HCT116 (cell line): ENCODE results near the gene C8A. TPM values are rescaled to one million over a fixed set of nuclear protein-coding genes. Genes with fewer than 3 reads are reported as not detected.

Experiments used
- ATAC-seq: fragments of 200-7000 bp; cut with Tn5 transposase; 2 replicates; pipeline ENCODE4 v1.9.1; 2020; ENCODE audit warnings: mild to moderate bottlenecking, moderate library complexity
- BruUV-seq: library from RNA; stranded (reverse); fragments of 400-500 nt; replicated peaks from 2 replicates; lab custom pipeline; 2021; lab: Mats Ljungman, UMichigan
- CTCF ChIA-PET: fragments of 300-600 bp; sonication (Branson Sonifier 250); formaldehyde crosslinking; loops from one replicate; lab custom pipeline; 2021; ENCODE audit warnings: antibody characterized with exemption; lab: Charles Lee
- POLR2A ChIA-PET: fragments of 300-600, 350-600 bp; sonication (Branson Sonifier 250); formaldehyde crosslinking; loops from one replicate; lab custom pipeline; 2021; ENCODE audit warnings: antibody characterized with exemption; lab: Charles Lee
- RAD21 ChIA-PET, 2 experiments: fragments of 300-600 bp; sonication (Branson Sonifier 250); formaldehyde crosslinking; loops; one replicate each; lab custom pipeline; 2023; ENCODE audit warnings: low total read pairs in 2 of 2; ENCODE audit not compliant: uncharacterized antibody in 2 of 2, unreplicated experiment in 2 of 2, low non-redundant PET in 1 of 2; lab: Charles Lee
- DNase-seq: peaks from one replicate; pipeline ENCODE4 v3.0.0-alpha.2; 2010; ENCODE audit warnings: low read depth, low spot score
- H2AFZ ChIP-seq: fragments of 200-600 bp; shearing (Covaris generic), sonication (generic); 2 replicates; pipeline ENCODE4 v1.6.1; 2017; ENCODE audit warnings: low read depth, mixed run types, mixed read lengths, antibody characterized with exemption, low read length; ENCODE audit not compliant: poor library complexity, severe bottlenecking
- H3K27ac ChIP-seq: 2 replicates; pipeline ENCODE4 v1.5.1; 2012; ENCODE audit warnings: low read depth, low read length
- H3K27me3 ChIP-seq: fragments of 200-600 bp; sonication (generic); 2 replicates; pipeline ENCODE4 v1.6.1; 2016; ENCODE audit warnings: mixed run types, low read length, mixed read lengths; ENCODE audit not compliant: insufficient read depth
- H3K36me3 ChIP-seq, 2 experiments: fragments of 200-500 bp in 1 of 2; fragments of 200-600 bp in 1 of 2; sonication (Bioruptor generic) in 1 of 2; sonication (generic) in 1 of 2; 2 replicates each; pipeline versions ENCODE4 v1.5.1 to v1.6.1; 2014 to 2016; ENCODE audit warnings: low read length in 2 of 2, inconsistent platforms in 1 of 2, mixed read lengths in 1 of 2, mixed run types in 1 of 2; ENCODE audit not compliant: insufficient read depth in 2 of 2, control insufficient read depth in 1 of 2
- H3K4me1 ChIP-seq, 2 experiments: fragments of 200-600 bp in 1 of 2; sonication (generic) in 1 of 2; 2 replicates each; pipeline versions ENCODE4 v1.5.1 to v1.6.1; 2012 to 2017; ENCODE audit warnings: low read length in 2 of 2, inconsistent platforms in 1 of 2, mild to moderate bottlenecking in 1 of 2, mixed read lengths in 1 of 2, mixed run types in 1 of 2, moderate library complexity in 1 of 2; ENCODE audit not compliant: insufficient read depth in 2 of 2, control insufficient read depth in 1 of 2
- H3K4me2 ChIP-seq: fragments of 200-600 bp; sonication (generic); 2 replicates; pipeline ENCODE4 v1.6.1; 2017; ENCODE audit warnings: mixed run types, low read length, mixed read lengths
- H3K4me3 ChIP-seq, 2 experiments: fragments of 200-600 bp in 1 of 2; sonication (generic) in 1 of 2; replicated peaks in 1 of 2; 2 replicates each; pipeline ENCODE4 v1.5.1; 2011 to 2016; ENCODE audit warnings: low read length in 2 of 2, control low read depth in 1 of 2, low read depth in 1 of 2, mild to moderate bottlenecking in 1 of 2, mixed read lengths in 1 of 2, mixed run types in 1 of 2
- H3K79me2 ChIP-seq: fragments of 200-600 bp; sonication (generic); 2 replicates; pipeline ENCODE4 v1.6.1; 2017; ENCODE audit warnings: mild to moderate bottlenecking, mixed run types, low read length, moderate library complexity, mixed read lengths; ENCODE audit not compliant: insufficient read depth
- H3K9ac ChIP-seq: fragments of 200-600 bp; sonication (generic); 2 replicates; pipeline ENCODE4 v1.6.1; 2016; ENCODE audit warnings: low read length, mixed read lengths
- H3K9me2 ChIP-seq: fragments of 200-600 bp; sonication (generic), shearing (Covaris generic); 2 replicates; pipeline ENCODE4 v1.6.1; 2017; ENCODE audit warnings: mixed run types, mild to moderate bottlenecking, moderate library complexity; ENCODE audit not compliant: insufficient read depth
- H3K9me3 ChIP-seq, 2 experiments: fragments of 200-500 bp in 1 of 2; fragments of 200-600 bp in 1 of 2; sonication (Bioruptor generic) in 1 of 2; sonication (generic) in 1 of 2; 2 replicates each; pipeline ENCODE4 v1.6.1; 2014 to 2017; ENCODE audit warnings: low read length in 2 of 2, mixed read lengths in 2 of 2, inconsistent platforms in 1 of 2, low read depth in 1 of 2, mild to moderate bottlenecking in 1 of 2, mixed run types in 1 of 2, moderate library complexity in 1 of 2; ENCODE audit not compliant: control insufficient read depth in 1 of 2, insufficient read depth in 1 of 2
- H4K20me1 ChIP-seq: fragments of 200-600 bp; sonication (generic), shearing (Covaris generic); 2 replicates; pipeline ENCODE4 v1.6.1; 2017; ENCODE audit warnings: mixed run types, mild to moderate bottlenecking, moderate library complexity; ENCODE audit not compliant: insufficient read depth
- CBX3 ChIP-seq: IDR thresholded peaks from 2 replicates; pipeline ENCODE4 v1.6.1; 2012; ENCODE audit warnings: low read depth
- CEBPB ChIP-seq: IDR thresholded peaks from 2 replicates; pipeline ENCODE4 v1.6.1; 2012; ENCODE audit warnings: low read depth
- CTCF ChIP-seq, 3 experiments: fragments of 200-600 bp in 1 of 3; sonication (generic) in 1 of 3; IDR thresholded peaks in 2 of 3; conservative IDR thresholded peaks in 1 of 3; 2 replicates each; pipeline ENCODE4 v1.5.1; 2012 to 2017; ENCODE audit warnings: low read depth in 2 of 3, low read length in 2 of 3, antibody characterized with exemption in 1 of 3, borderline replicate concordance in 1 of 3, control low read depth in 1 of 3, mild to moderate bottlenecking in 1 of 3, mixed read lengths in 1 of 3, mixed run types in 1 of 3, moderate library complexity in 1 of 3; ENCODE audit not compliant: insufficient read depth in 1 of 3
- ELF1 ChIP-seq: IDR thresholded peaks from 2 replicates; pipeline ENCODE4 v1.6.1; 2012; ENCODE audit warnings: low read depth, borderline replicate concordance
- EZH2phosphoT487 ChIP-seq: fragments of 200-600 bp; IDR thresholded peaks from 2 replicates; pipeline ENCODE4 v1.6.1; 2018; ENCODE audit warnings: antibody characterized with exemption, borderline replicate concordance
- FOSL1 ChIP-seq: IDR thresholded peaks from 2 replicates; pipeline ENCODE4 v1.6.1; 2012; ENCODE audit warnings: low read depth
- MAX ChIP-seq: IDR thresholded peaks from 2 replicates; pipeline ENCODE4 v1.6.1; 2012
- POLR2A ChIP-seq: IDR thresholded peaks from 2 replicates; pipeline ENCODE4 v1.7.0; 2011; ENCODE audit warnings: borderline replicate concordance; ENCODE audit not compliant: insufficient read depth, insufficient read length; ENCODE audit errors: extremely low read depth
- RAD21 ChIP-seq: IDR thresholded peaks from 2 replicates; pipeline ENCODE4 v1.6.1; 2012; ENCODE audit warnings: low read depth, mild to moderate bottlenecking
- REST ChIP-seq: IDR thresholded peaks from 2 replicates; pipeline ENCODE4 v1.6.1; 2012; ENCODE audit warnings: low read depth
- SRF ChIP-seq: IDR thresholded peaks from 2 replicates; pipeline ENCODE4 v1.6.1; 2012; ENCODE audit warnings: low read depth
- TCF7L2 ChIP-seq: IDR thresholded peaks from 2 replicates; pipeline ENCODE4 v1.7.0; 2011; ENCODE audit warnings: borderline replicate concordance, inconsistent platforms; ENCODE audit not compliant: insufficient read depth, insufficient read length; ENCODE audit errors: extremely low read depth
- ZBTB33 ChIP-seq: IDR thresholded peaks from 2 replicates; pipeline ENCODE4 v1.6.1; 2011; ENCODE audit warnings: mild to moderate bottlenecking, low read length, moderate library complexity; ENCODE audit not compliant: insufficient replicate concordance; ENCODE audit errors: extremely low read depth
- ZFX ChIP-seq: fragments of 450-650 bp; IDR thresholded peaks from 2 replicates; pipeline ENCODE4 v1.6.1; 2017
- intact Hi-C: fragments of 100-400 bp; cut with micrococcal nuclease; formaldehyde crosslinking; loops from 2 replicates; pipeline ENCODE4 v1.10.0; 2022
- total RNA-seq: library from RNA; stranded (reverse); gene quantifications from one replicate; pipeline ENCODE4 v1.2.1, GENCODE V29; 2021; ENCODE audit not compliant: unreplicated experiment

The C8A gene
- total RNA-seq, 1 experiment from 2014 or later: 0.10 TPM

- TF ChIP-seq CTCF (IDR thresholded peaks at IDR 0.05 in 2 of 3, conservative IDR thresholded peaks at IDR 0.05 in 1 of 3; ENCODE audit: borderline replicate concordance in 1 of 3, insufficient read depth in 1 of 3, low read depth in 2 of 3, low read length in 2 of 3) (no peak), ZFX (no peak)
- TF ChIP-seq, all 23 proteins: peak for 0
Observed at GRCh38 chr1:56905667-56906066, 51.1 kb downstream of the C8A start (continued).

- ChIA-PET CTCF (interaction anchor here (0.6 kb wide), 1 partner anchor 873 kb away, joined by 4 read pairs; no protein-coding TSS in a partner anchor), POLR2A (no interaction called here), RAD21 (no interaction called here)
- DNase-seq (no peak), ATAC-seq (no peak)
- intact Hi-C loops: no loop called here
- no TSS peak for BruUV-seq
- H2AFZ ChIP-seq: no peak overlapping the region
- H3K4me1 ChIP-seq: no peaks in the 10 kb centered on the region
- H3K9ac ChIP-seq: no peak overlapping the region
- no peaks in the 10 kb centered on the region for H3K36me3 ChIP-seq
- H3K27me3 ChIP-seq: peaks cover 19% of the 10 kb centered on the region
- H3K27ac ChIP-seq: no peak overlapping the region
- H3K9me2 ChIP-seq: no peaks in the 10 kb centered on the region
- H3K4me2 ChIP-seq: no peak overlapping the region
- no peaks in the 10 kb centered on the region for H3K9me3 ChIP-seq
- no peak overlapping the region for H3K4me3 ChIP-seq
- no peaks in the 10 kb centered on the region for H3K79me2 ChIP-seq
- H4K20me1 ChIP-seq: no peaks in the 10 kb centered on the region
- TF ChIP-seq CEBPB (no peak), CTCF (IDR thresholded peaks at IDR 0.05 in 2 of 3, conservative IDR thresholded peaks at IDR 0.05 in 1 of 3; ENCODE audit: borderline replicate concordance in 1 of 3, insufficient read depth in 1 of 3, low read depth in 2 of 3, low read length in 2 of 3) (no peak), EZH2phosphoT487 (no peak), POLR2A (no peak), REST (no peak), TCF7L2 (no peak), RAD21 (no peak), ZBTB33 (no peak), SRF (no peak), ELF1 (no peak), MAX (no peak), CBX3 (no peak), ZFX (no peak), FOSL1 (no peak)
Observed at GRCh38 chr1:56908619-56909221, 54.1 kb downstream of the C8A start.
